Measurements from ENCODE around the gene GFRA4.

- TF ChIP-seq CTCF (conservative IDR thresholded peaks at IDR 0.05) (no peak), EZH2 (IDR thresholded peaks at IDR 0.05; ENCODE audit: low read depth) (no peak)
Observed at GRCh38 chr20:3630429-3630828, 32.8 kb downstream of the GFRA4 start.

All from PC-9 (cell line).